HepG2 (cell line): ENCODE measurements around the gene COQ8B. TPM values are rescaled to one million over a fixed set of nuclear protein-coding genes. Genes with fewer than 3 reads are reported as not detected.

Experiments
- ARID4A ChIP-seq: sonication (generic); formaldehyde crosslinking; IDR thresholded peaks from 2 replicates; pipeline ENCODE4 v1.5.0; 2020; ENCODE audit warnings: mild to moderate bottlenecking, missing genetic modification reagents, borderline replicate concordance
- CBX5 ChIP-seq: sonication (generic); formaldehyde crosslinking; IDR thresholded peaks from 2 replicates; pipeline ENCODE4 v1.4.0; 2020; ENCODE audit warnings: missing genetic modification reagents, borderline replicate concordance
- DMTF1 ChIP-seq: sonication (generic); formaldehyde crosslinking; IDR thresholded peaks from 2 replicates; pipeline ENCODE4 v1.4.0; 2020; ENCODE audit warnings: mild to moderate bottlenecking, missing genetic modification reagents
- GABPB1 ChIP-seq: IDR thresholded peaks from 2 replicates; pipeline ENCODE4 v1.6.1; 2016; ENCODE audit warnings: mild to moderate bottlenecking, missing genetic modification reagents, moderate library complexity, missing compliant biosample characterization
- GATAD1 ChIP-seq: IDR thresholded peaks from 2 replicates; pipeline ENCODE4 v1.6.1; 2016; ENCODE audit warnings: missing genetic modification reagents, missing compliant biosample characterization
- GPBP1L1 ChIP-seq: sonication (generic); formaldehyde crosslinking; IDR thresholded peaks from 2 replicates; pipeline ENCODE4 v1.5.0; 2020; ENCODE audit warnings: mild to moderate bottlenecking, missing genetic modification reagents
- HMG20B ChIP-seq: conservative IDR thresholded peaks from 2 replicates; pipeline ENCODE4 v1.6.1; 2016; ENCODE audit warnings: missing genetic modification reagents, missing compliant biosample characterization
- HOXA7 ChIP-seq: sonication (generic); formaldehyde crosslinking; IDR thresholded peaks from 2 replicates; pipeline ENCODE4 v1.8.1; 2022; ENCODE audit warnings: mild to moderate bottlenecking, missing genetic modification reagents, moderate library complexity
- KMT2A ChIP-seq: sonication (generic); formaldehyde crosslinking; IDR thresholded peaks from 2 replicates; pipeline ENCODE4 v1.4.0; 2020; ENCODE audit warnings: missing genetic modification reagents
- NFKB2 ChIP-seq: sonication (generic); formaldehyde crosslinking; IDR thresholded peaks from 2 replicates; pipeline ENCODE4 v1.4.0; 2020; ENCODE audit warnings: missing genetic modification reagents, borderline replicate concordance
- TARDBP ChIP-seq: sonication (generic); formaldehyde crosslinking; IDR thresholded peaks from 2 replicates; pipeline ENCODE4 v1.8.0; 2022; ENCODE audit warnings: mild to moderate bottlenecking, missing genetic modification reagents
- ZBTB7B ChIP-seq: sonication (generic); formaldehyde crosslinking; IDR thresholded peaks from 2 replicates; pipeline ENCODE4 v1.4.0; 2020; ENCODE audit warnings: missing genetic modification reagents
- ZIK1 ChIP-seq: sonication (generic); formaldehyde crosslinking; IDR thresholded peaks from 2 replicates; pipeline ENCODE4 v1.5.0; 2020; ENCODE audit warnings: mild to moderate bottlenecking, low read depth, missing genetic modification reagents, borderline replicate concordance
- ZNF234 ChIP-seq: sonication (generic); formaldehyde crosslinking; conservative IDR thresholded peaks from 2 replicates; pipeline ENCODE4 v1.5.1; 2020; ENCODE audit warnings: mild to moderate bottlenecking, missing genetic modification reagents
- ZNF292 ChIP-seq: sonication (generic); formaldehyde crosslinking; IDR thresholded peaks from 2 replicates; pipeline ENCODE4 v1.8.1; 2022; ENCODE audit warnings: mild to moderate bottlenecking, low read depth, missing genetic modification reagents, borderline replicate concordance
- ZNF430 ChIP-seq: sonication (generic); formaldehyde crosslinking; IDR thresholded peaks from 2 replicates; pipeline ENCODE4 v1.9.0; 2021; ENCODE audit warnings: mild to moderate bottlenecking, missing genetic modification reagents
- ZNF547 ChIP-seq: sonication (generic); formaldehyde crosslinking; IDR thresholded peaks from 2 replicates; pipeline ENCODE4 v1.5.1; 2020; ENCODE audit warnings: mild to moderate bottlenecking, missing genetic modification reagents
- polyA plus RNA-seq, 8 experiments: library from polyadenylated mRNA; depleted of rRNA in 3 of 8; stranded (reverse) in 7 of 8; unstranded in 1 of 8; fragments of >200 nt; fragmentation: Illumina TruSeq in 4 of 8; extraction: Trizol in 4 of 8; gene quantifications; 2 replicates each; pipeline versions ENCODE4 v1.2.1 to v1.2.3, GENCODE V29; 2011 to 2016; ENCODE audit warnings: low read depth in 4 of 8, missing spikeins in 1 of 8, mixed read lengths in 1 of 8; ENCODE audit not compliant: insufficient read depth in 1 of 8
- total RNA-seq, 5 experiments: library from RNA; depleted of rRNA; stranded (reverse); fragments of >200 nt; fragmentation: Illumina TruSeq; extraction: Trizol; gene quantifications; 2 replicates each; pipeline ENCODE4 v1.2.3, GENCODE V29; 2016; ENCODE audit warnings: low read depth in 1 of 5
- TF ChIP-seq, protein P1 (sequence below): sonication (generic); formaldehyde crosslinking; IDR thresholded peaks from 2 replicates; pipeline ENCODE4 v1.8.1; 2022; ENCODE audit warnings: low read depth, mild to moderate bottlenecking, missing genetic modification reagents
- TF ChIP-seq, protein P2 (sequence below): IDR thresholded peaks from 2 replicates; pipeline ENCODE4 v1.6.1; 2012; ENCODE audit warnings: inconsistent platforms

The COQ8B gene
- total and polyA plus RNA-seq, 2 of the 13 experiments (the other 11 are each of a cell fraction or from before 2014, with no cell fraction given), result 12.3 to 17.2 TPM

DNA sequence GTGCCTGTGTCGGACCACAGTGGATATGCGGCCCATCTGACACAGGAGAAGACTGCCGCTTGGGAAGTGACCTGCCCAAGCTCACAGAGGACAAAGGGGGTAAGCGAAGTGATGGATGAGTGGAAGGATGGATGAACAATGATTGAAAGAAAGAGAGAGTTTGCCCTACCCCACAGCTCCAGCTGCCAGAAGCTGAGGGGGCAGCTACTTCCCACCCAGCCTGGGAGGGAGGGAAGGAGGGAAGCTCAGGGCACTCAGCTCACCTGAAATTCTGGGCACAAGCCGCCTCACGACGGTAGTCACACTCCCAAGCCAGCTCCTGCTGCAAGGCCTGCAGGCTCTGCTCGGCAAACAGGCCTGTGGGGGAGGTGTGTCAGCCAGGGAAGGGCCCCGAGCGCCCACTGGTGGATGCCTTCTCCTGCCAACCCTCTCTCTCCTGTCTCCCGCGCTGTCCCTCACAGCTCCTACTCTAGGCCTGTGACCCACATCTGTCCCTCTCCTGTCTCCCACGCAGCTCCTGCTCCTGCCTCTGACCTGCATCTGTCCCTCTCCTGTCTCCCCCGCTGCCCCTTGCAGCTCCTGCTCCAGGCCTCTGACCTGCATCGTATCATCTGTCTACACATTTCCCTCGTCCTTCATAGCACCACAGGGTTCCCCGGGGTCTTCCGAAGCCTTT lies 14.2 kb downstream of the COQ8B start (continued):
- TF ChIP-seq ZIK1 (no peak), CBX5 (CRISPR knock-in tag) (0 out of 2 replicates have a peak, but pooled peaks have one; percentile 17), GABPB1 (peak; percentile 32; the same call in 1 of the 2 replicates), GPBP1L1 (CRISPR knock-in tag) (no peak), DMTF1 (CRISPR knock-in tag) (no peak), TARDBP (CRISPR knock-in tag) (no peak), GATAD1 (CRISPR knock-in tag) (no peak), HMG20B (no peak), KMT2A (CRISPR knock-in tag) (no peak), ZNF547 (CRISPR knock-in tag) (no peak), ARID4A (CRISPR knock-in tag) (peak; percentile 54; the same call in 1 of the 2 replicates), HOXA7 (CRISPR knock-in tag) (no peak), ZNF430 (CRISPR knock-in tag) (no peak), ZNF292 (CRISPR knock-in tag) (peak; percentile 43; the same call in 1 of the 2 replicates), ZNF234 (no peak), ZBTB7B (no peak), NFKB2 (CRISPR knock-in tag) (no peak)
- TF ChIP-seq, protein P1, sequence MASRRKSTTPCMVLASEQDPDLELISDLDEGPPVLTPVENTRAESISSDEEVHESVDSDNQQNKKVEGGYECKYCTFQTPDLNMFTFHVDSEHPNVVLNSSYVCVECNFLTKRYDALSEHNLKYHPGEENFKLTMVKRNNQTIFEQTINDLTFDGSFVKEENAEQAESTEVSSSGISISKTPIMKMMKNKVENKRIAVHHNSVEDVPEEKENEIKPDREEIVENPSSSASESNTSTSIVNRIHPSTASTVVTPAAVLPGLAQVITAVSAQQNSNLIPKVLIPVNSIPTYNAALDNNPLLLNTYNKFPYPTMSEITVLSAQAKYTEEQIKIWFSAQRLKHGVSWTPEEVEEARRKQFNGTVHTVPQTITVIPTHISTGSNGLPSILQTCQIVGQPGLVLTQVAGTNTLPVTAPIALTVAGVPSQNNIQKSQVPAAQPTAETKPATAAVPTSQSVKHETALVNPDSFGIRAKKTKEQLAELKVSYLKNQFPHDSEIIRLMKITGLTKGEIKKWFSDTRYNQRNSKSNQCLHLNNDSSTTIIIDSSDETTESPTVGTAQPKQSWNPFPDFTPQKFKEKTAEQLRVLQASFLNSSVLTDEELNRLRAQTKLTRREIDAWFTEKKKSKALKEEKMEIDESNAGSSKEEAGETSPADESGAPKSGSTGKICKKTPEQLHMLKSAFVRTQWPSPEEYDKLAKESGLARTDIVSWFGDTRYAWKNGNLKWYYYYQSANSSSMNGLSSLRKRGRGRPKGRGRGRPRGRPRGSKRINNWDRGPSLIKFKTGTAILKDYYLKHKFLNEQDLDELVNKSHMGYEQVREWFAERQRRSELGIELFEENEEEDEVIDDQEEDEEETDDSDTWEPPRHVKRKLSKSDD (CRISPR knock-in tag), result no peak
- TF ChIP-seq, protein P2, sequence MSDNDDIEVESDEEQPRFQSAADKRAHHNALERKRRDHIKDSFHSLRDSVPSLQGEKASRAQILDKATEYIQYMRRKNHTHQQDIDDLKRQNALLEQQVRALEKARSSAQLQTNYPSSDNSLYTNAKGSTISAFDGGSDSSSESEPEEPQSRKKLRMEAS, result no peak
